D341Med (cell line): Measurements from ENCODE around the gene STK17A.
"Not testable (repeated sequence)": the region's sequence is repeated elsewhere in the genome, so short reads cannot be mapped to it uniquely, and the experiment has no call there.

Source experiments
- DNase-seq: peaks from one replicate; pipeline ENCODE4 v3.0.0; 2012; ENCODE audit warnings: low spot score

The STK17A gene

DNA sequence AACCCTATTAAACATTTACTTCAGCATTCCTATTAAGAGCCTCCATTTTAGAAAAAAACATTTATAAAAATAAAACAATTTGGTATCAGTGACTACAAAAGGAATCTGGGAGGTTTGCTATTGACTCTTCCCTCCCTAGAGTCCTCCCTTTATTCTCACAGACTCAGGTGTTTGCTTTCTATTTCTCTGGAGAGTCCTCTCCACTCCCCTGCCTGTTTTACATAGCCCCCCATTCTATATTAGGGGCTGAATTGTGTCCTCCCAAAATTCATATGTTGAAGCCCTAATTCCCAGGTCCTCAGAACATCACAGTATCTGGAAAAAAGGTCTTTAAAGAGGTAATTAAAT is 76.6 kb downstream of the STK17A start:
- DNase-seq = no peak

DNA sequence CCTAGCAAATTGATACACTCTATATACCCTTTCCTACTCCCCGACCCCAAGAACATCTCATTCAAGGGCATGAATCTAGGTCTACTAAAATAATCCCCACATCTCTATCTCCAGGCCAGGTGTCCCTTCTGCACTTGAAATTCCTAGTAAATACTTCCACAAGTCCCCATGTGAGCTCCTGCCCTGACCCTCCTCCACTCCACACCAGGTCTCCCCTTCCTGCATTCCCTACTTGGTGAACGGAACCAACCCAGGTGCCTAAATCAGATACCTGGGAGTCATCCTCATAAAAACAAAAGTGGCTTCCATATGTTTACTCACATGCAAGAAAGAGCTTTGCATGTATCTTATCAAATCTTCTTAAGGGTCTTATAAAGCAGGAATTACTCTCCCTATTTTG is 77.2 kb downstream of the STK17A start:
- DNase-seq = no peak

DNA sequence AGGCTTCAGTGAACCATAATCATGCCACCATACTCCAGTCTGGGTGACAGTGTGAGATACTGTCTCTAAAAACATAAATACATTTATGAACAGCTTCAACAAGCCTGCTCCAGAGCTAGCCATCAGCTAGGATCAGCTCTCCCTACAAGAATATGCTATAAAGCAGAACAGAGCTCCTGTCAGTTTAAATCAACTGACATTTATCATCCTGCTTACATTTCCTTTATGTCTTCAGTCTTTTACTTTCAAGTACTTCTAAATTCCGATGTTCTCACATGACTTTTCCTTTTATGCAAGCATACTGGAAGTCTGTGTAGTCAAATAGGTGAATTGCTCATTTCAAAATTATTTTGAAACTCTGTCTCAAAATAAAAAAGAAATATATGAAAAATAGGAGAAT is 81.8 kb downstream of the STK17A start:
- DNase-seq = no peak

DNA sequence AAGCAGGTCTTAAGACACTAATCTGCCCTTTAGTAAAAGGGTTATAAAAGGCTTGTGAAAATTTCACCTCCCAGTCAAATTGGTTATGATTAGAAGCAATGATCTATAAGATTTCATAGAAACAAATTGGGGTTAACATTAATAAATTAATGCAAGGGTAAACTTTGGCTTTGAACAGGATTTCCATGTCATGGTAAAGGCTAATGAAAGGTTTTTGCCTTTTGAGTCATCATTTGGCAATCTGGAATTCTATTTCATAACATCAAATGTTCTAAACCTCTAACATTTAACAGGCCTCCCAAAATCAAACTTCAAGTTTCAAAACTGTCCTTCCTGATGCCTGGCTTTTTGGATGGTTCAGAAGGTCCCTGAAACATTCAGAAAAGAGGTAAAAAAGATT is 84.0 kb downstream of the STK17A start:
- DNase-seq = no peak

DNA sequence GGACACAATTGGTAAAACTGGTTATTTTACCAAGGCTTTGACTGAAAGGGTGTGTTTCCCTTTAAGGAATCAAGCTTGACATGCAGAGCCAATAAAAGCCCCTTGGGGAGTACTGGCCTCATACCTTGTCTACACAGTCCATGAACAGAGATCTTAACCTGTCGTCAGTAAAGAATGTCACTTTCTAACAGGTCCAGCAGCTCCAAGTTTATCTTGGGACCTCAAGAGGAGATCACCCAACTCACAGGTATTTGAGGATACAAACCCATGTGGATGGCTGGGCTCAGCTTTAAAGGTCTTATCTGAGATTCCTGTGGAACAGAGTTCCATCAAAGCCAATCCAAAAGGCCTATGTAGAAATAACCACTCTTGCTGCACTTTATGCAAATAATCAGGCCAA is 85.1 kb downstream of the STK17A start:
- no peak for DNase-seq

DNA sequence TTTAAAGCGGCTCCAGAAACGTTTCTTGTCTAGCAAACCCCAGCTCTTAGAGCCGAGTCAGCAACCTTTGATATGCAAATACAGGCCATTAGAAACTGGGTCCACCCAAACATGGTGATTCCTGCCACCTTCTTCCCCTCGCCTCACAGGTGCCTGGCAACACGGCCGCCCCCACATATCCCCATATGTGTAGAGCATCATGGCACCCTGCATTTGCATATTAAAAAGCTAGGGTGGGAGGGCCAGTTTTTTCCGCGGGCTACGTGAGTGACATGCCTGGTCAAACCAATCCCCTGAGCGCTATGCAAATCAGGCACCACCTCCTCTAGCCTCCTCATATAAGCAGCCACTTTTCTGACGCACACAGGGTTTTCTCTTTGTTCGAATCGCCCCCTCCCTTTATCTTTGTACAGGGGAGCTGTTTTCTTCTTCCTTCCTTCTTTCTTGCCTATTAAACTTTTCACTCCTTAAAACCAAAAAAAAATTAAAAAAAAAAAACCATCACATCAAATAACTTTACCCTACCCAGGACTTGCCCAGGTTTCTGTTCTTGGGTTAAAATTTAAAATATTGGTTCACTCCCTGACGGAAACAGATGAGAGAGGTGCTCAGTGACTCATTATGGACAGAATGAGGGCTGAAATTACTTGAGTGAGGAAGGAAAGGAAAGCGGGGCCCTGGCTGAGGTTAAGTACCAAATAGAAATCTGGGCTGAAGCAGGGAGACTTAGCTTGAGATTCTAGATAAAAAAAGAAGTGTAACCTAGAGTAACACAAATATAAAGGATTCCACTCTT is 86.6 kb downstream of the STK17A start:
- DNase-seq = no peak

DNA sequence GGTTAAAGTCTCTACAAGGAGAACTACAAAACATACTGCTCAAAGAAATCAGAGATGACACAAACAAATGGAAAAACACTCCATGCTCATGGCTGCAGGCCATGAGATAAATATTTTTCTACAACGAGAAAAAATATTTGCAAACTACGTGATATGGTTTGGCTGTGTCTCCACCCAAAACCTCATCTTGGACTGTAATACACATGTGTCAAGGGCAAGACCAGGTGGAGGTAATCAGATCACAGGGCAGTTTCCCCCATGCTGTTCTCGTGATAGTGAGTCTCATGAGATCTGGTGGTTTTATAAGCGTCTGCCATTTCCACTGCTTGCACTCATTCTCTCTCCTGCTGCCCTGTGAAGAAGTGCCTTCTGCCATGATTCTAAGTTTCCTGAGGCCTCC is 88.6 kb downstream of the STK17A start:
- no peak for DNase-seq

DNA sequence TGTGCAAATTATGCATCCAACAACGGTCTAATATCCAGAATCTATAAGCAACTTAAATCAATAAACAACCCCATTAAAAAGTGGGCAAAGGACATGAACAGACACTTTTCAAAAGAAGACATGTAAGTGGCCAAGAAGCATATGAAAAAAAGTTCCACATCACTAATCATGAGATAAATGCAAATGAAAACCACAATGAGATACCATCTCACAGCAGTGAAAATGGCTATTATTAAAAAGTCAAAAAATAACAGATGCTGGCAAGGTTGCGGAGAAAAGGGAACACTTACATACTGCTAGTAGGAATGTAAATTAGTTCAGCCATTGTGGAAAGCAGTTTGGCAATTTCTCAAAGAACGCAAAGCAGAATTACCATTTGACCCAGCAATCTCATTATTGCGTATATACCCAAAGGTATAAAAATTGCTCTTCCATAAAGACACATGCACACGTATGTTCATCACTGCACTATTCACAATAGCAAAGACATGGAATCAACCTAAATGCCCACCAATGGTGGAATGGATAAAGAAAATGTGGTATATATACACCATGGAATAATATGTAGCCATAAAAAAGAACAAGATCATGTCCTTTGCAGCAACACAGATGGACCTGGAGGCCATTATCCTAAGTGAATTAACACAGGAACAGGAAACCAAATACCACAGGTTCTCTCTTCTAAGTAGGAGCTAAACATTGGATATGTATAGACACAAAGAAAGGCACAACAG is 90.5 kb downstream of the STK17A start:
- not testable (repeated sequence) for DNase-seq

DNA sequence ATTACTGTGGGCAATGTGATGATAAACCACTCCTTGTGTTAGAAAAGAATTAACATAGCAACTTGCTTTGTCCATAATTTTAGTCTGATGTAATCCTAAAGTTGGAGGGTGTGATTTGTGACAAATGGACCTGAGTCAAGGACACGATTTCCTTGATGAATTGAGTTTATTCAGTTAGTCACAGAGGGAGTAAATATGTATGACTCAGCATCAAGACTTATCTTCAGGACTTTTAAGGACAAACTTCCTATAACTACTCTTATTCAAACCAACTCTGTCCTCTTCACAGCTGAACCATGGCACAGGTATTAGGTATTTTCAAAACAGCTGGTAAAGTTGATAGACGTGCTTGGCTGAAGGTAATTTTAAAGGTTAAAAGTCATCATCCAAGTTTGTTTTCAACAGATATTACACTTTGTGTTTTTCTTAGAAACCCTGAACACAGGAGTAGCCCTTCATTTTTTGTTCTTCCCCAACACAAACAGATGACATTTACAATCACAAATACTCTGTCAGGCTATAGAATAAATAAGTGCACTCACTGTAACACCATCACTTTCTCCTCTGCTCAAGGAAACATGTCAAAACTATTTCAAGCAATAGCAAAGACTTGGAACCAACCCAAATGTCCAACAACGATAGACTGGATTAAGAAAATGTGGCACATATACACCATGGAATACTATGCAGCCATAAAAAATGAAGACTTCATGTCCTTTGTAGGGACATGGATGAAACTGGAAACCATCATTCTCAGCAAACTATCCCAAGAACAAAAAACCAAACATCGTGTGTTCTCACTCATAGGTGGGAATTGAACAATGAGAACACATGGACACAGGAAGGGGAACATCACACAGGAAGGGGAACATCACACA is 91.9 kb downstream of the STK17A start:
- DNase-seq = no peak
